Measurements from ENCODE around the gene MYNN. TPM values are rescaled to one million over a fixed set of nuclear protein-coding genes. Genes with fewer than 3 reads are reported as not detected.

The MYNN gene
- total and polyA plus RNA-seq, 9 of the 15 experiments (the other 6 are each of a cell fraction or from before 2014, with no cell fraction given), result 10.4 to 35.7 (median 21.3) TPM

GRCh38 chr3:169772897-169773816, at the start of gene MYNN (continued):
- no peak for TF ChIP-seq SIX5 (IDR thresholded peaks at IDR 0.05; ENCODE audit: borderline replicate concordance in 1 of 2, insufficient read depth in 1 of 2, low read depth in 1 of 2, low read length in 2 of 2)
- no peak for TF ChIP-seq RNF219 (CRISPR knock-in tag; IDR thresholded peaks at IDR 0.05)
- TF ChIP-seq BMI1 (IDR thresholded peaks at IDR 0.05; ENCODE audit: low read length), result no peak
- TF ChIP-seq PCBP2 (IDR thresholded peaks at IDR 0.05; ENCODE audit: low read depth, low read length, poor library complexity, severe bottlenecking), result no peak
- peak; percentile 61; the same call in 1 of the 2 replicates for TF ChIP-seq E2F5 (CRISPR knock-in tag; IDR thresholded peaks at IDR 0.05)
- peak; percentile 23 for TF ChIP-seq GTF3C2 (IDR thresholded peaks at IDR 0.05; ENCODE audit: borderline replicate concordance, extremely low read depth, insufficient read length)
- no peak for TF ChIP-seq ZNF445 (CRISPR knock-in tag; IDR thresholded peaks at IDR 0.05; ENCODE audit: low read depth)
- peak; percentile 31 for TF ChIP-seq NEUROD1 (IDR thresholded peaks at IDR 0.05; ENCODE audit: borderline replicate concordance, low read depth, low read length, partially characterized antibody)
- TF ChIP-seq FOXA3 (CRISPR knock-in tag; conservative IDR thresholded peaks at IDR 0.05 in 1 of 2, IDR thresholded peaks at IDR 0.05 in 1 of 2), result peak in 1 of 2 experiments; percentile 52; a peak in 1 of 4 replicates
- no peak for TF ChIP-seq EP300 (IDR thresholded peaks at IDR 0.05; ENCODE audit: low read length)
- no peak for TF ChIP-seq POU5F1 (IDR thresholded peaks at IDR 0.05; ENCODE audit: borderline replicate concordance, low read depth, low read length, partially characterized antibody)
- 0 out of 2 replicates have a peak, but pooled peaks have one; percentile 20 for TF ChIP-seq BHLHE40 (IDR thresholded peaks at IDR 0.05; ENCODE audit: low read length)
- TF ChIP-seq ZNF133 (CRISPR knock-in tag; IDR thresholded peaks at IDR 0.05), result no peak
- TF ChIP-seq FOXK1 (CRISPR knock-in tag; IDR thresholded peaks at IDR 0.05; ENCODE audit: borderline replicate concordance), result peak; percentile 80; the same call in 1 of the 2 replicates
- peak; percentile 84 for TF ChIP-seq SP1 (CRISPR knock-in tag; IDR thresholded peaks at IDR 0.05)
- peak; percentile 66 for TF ChIP-seq PKNOX1 (IDR thresholded peaks at IDR 0.05)
- TF ChIP-seq NONO (IDR thresholded peaks at IDR 0.05; ENCODE audit: low read depth in 2 of 2, low read length in 1 of 2), result peak in 1 of 2 experiments; percentile 58; a peak in 1 of 4 replicates
- peak; percentile 97 for TF ChIP-seq CREM (IDR thresholded peaks at IDR 0.05; ENCODE audit: low read depth)

All from K562 (cell line).